Glutamatergic neuron (in vitro differentiated cells): Measurements from ENCODE around the gene METRN. TPM values are rescaled to one million over a fixed set of nuclear protein-coding genes. Genes with fewer than 3 reads are reported as not detected.

Source experiments
- DNase-seq: peaks from one replicate; pipeline ENCODE4 v3.0.0; 2022
- H3K27ac Mint-ChIP-seq: one replicate; pipeline ENCODE4 v1.8.0; 2020; ENCODE audit warnings: mild to moderate bottlenecking, mixed read lengths, inconsistent platforms; ENCODE audit not compliant: unreplicated experiment
- H3K27me3 Mint-ChIP-seq: one replicate; pipeline ENCODE4 v1.8.0; 2020; ENCODE audit warnings: mild to moderate bottlenecking, moderate library complexity, mixed read lengths, inconsistent platforms; ENCODE audit not compliant: unreplicated experiment
- H3K36me3 Mint-ChIP-seq: one replicate; pipeline ENCODE4 v1.8.0; 2020; ENCODE audit warnings: mild to moderate bottlenecking, mixed read lengths, inconsistent platforms; ENCODE audit not compliant: unreplicated experiment
- H3K4me1 Mint-ChIP-seq: one replicate; pipeline ENCODE4 v1.8.0; 2020; ENCODE audit warnings: mild to moderate bottlenecking, low read depth, mixed read lengths, inconsistent platforms; ENCODE audit not compliant: unreplicated experiment
- H3K4me3 Mint-ChIP-seq: one replicate; pipeline ENCODE4 v1.8.0; 2020; ENCODE audit warnings: mild to moderate bottlenecking, mixed read lengths, inconsistent platforms; ENCODE audit not compliant: unreplicated experiment
- H3K9me3 Mint-ChIP-seq: one replicate; pipeline ENCODE4 v1.8.0; 2020; ENCODE audit warnings: mild to moderate bottlenecking, moderate library complexity, mixed read lengths, inconsistent platforms; ENCODE audit not compliant: unreplicated experiment
- total RNA-seq: library from RNA; stranded (reverse); fragmentation: NEBNext Ultra II Directional; extraction: Animal tissue kit (Norgen Biotek cat#: 25700); gene quantifications from one replicate; pipeline ENCODE4 v1.2.1, GENCODE V29; 2021; ENCODE audit not compliant: unreplicated experiment
- TF ChIP-seq, protein P1 (sequence below): fragments of 200-600 bp; sonication (generic); IDR thresholded peaks from one replicate; pipeline ENCODE4 v1.5.0; 2021; ENCODE audit not compliant: partially characterized antibody, unreplicated experiment

Gene METRN
- total RNA-seq, 1 donor from 2014 or later, result 134 TPM

DNA sequence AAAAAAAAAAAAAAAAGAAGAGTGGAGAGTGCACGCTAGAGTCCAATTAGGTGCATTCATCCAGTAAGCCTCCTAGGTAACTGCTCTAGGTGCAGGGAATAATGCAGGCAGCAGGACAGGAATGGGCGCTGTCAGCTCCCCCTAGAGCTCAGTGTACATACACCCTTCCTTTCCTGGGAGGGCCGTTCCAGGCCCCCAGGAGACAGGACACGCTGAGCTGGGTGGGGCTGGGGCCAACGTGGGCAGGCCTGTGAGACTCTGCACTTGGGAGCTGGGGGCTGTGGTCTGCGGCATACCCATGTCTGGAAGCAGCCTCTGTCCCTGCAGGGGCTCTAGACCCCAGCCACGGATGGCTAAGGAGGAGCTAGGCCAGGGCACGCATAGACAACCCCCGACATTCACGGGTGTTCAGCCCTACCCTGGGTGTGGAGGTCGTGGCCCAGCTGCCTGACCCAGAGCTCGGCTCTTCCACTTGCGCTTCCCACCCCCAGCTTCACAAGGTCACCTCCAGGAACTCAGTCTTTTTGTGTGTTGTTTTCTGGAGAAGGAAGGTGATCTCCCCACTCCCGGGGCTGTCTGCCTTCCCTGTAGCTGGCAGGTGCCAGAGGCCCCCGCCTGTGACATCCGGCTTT, 5.0 kb downstream of the METRN start:
- H3K27ac Mint-ChIP-seq, result peak overlapping the region; percentile 99
- TF ChIP-seq, protein P1, sequence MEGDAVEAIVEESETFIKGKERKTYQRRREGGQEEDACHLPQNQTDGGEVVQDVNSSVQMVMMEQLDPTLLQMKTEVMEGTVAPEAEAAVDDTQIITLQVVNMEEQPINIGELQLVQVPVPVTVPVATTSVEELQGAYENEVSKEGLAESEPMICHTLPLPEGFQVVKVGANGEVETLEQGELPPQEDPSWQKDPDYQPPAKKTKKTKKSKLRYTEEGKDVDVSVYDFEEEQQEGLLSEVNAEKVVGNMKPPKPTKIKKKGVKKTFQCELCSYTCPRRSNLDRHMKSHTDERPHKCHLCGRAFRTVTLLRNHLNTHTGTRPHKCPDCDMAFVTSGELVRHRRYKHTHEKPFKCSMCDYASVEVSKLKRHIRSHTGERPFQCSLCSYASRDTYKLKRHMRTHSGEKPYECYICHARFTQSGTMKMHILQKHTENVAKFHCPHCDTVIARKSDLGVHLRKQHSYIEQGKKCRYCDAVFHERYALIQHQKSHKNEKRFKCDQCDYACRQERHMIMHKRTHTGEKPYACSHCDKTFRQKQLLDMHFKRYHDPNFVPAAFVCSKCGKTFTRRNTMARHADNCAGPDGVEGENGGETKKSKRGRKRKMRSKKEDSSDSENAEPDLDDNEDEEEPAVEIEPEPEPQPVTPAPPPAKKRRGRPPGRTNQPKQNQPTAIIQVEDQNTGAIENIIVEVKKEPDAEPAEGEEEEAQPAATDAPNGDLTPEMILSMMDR, result no peak
- peaks cover 15% of the 10 kb centered on the region for H3K27me3 Mint-ChIP-seq
- H3K4me1 Mint-ChIP-seq, result peaks cover 14% of the 10 kb centered on the region
- H3K4me3 Mint-ChIP-seq, result peak overlapping the region; percentile 85
- H3K9me3 Mint-ChIP-seq, result peaks cover 10% of the 10 kb centered on the region
- DNase-seq, result no peak
- no peaks in the 10 kb centered on the region for H3K36me3 Mint-ChIP-seq

DNA sequence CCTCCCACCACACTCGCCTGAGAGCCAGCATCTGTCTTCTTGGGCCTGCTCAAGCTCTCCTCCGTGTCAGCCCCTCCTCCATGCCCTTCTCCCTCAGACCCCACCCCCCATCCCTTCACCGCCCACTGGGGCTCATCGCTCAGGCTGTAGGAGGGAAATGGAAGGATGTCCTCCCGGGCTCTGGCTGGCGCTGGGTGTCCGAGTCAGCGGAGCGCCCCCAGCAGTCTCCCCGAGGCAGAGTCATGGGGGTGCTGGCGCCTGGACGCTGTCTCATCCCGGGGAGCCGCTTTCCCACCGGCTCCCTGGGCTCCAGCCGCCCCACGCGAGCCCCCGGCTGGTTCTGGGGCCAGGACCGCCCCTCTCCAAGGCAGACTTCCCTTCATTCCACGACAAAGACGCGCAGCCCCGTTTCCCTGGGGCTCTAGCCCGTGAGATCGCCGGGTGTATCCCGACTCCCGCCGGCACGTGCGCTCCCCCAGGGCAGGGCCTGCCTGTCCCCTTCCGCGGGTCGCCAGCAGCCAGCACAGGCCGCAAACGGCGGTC, 5.6 kb downstream of the METRN start:
- H3K9me3 Mint-ChIP-seq, result peaks cover 10% of the 10 kb centered on the region
- peaks cover 16% of the 10 kb centered on the region for H3K27me3 Mint-ChIP-seq
- peaks cover 14% of the 10 kb centered on the region for H3K4me1 Mint-ChIP-seq
- peak overlapping the region; percentile 85 for H3K4me3 Mint-ChIP-seq
- TF ChIP-seq, protein P1, result peak; percentile 11
- H3K36me3 Mint-ChIP-seq, result no peaks in the 10 kb centered on the region
- peak; percentile 78 for DNase-seq
- peak overlapping the region; percentile 99 for H3K27ac Mint-ChIP-seq

DNA sequence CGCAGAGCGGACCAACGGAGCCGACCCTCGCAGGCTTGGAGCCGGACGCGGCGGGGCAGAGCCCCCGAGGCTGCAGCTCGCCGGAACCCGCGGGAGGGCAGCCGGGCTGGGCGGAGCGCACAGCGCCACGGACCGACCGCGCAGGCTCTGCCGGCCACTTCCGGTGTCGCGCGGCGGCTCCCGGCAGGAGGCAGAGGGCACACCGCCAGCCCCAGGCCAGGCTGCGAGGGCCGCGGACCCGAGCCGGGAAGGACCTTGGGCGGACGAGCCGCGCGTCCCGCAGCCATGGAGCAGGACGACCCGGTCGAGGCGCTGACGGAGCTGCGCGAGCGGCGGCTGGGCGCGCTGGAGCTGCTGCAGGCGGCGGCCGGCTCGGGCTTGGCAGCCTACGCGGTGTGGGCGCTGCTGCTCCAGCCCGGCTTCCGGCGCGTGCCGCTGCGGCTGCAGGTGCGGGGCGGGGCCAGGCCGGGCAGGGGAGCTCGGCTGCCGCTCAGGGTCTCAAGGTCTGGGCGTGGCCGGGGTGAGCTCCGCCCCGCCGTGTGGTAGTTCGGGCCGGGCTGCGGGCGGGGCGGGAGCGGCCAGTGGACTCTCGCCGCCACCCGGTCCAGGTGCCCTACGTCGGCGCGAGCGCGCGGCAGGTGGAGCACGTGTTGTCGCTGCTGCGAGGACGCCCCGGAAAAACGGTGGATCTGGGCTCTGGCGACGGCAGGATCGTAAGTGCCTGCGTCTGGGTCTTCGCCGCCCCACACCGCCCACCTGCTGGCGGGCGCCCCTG, 6.3 kb downstream of the METRN start, which contains the start of gene ANTKMT:
Gene ANTKMT (plus strand): TSS at position 157 of the 775 bp plus-strand sequence. CDS start 129 bp downstream, at position 286.
- Mint-ChIP-seq H3K4me1 (peaks cover 14% of the 10 kb centered on the region), H3K27ac (peak within 1 kb of the TSS; percentile 99), H3K9me3 (peaks cover 10% of the 10 kb centered on the region), H3K27me3 (peaks cover 19% of the 10 kb centered on the region), H3K4me3 (peak within 1 kb of the TSS; percentile 85), H3K36me3 (no peaks in the 10 kb centered on the region)
- TF ChIP-seq, protein P1, result no peak
- peak; percentile 91 for DNase-seq

DNA sequence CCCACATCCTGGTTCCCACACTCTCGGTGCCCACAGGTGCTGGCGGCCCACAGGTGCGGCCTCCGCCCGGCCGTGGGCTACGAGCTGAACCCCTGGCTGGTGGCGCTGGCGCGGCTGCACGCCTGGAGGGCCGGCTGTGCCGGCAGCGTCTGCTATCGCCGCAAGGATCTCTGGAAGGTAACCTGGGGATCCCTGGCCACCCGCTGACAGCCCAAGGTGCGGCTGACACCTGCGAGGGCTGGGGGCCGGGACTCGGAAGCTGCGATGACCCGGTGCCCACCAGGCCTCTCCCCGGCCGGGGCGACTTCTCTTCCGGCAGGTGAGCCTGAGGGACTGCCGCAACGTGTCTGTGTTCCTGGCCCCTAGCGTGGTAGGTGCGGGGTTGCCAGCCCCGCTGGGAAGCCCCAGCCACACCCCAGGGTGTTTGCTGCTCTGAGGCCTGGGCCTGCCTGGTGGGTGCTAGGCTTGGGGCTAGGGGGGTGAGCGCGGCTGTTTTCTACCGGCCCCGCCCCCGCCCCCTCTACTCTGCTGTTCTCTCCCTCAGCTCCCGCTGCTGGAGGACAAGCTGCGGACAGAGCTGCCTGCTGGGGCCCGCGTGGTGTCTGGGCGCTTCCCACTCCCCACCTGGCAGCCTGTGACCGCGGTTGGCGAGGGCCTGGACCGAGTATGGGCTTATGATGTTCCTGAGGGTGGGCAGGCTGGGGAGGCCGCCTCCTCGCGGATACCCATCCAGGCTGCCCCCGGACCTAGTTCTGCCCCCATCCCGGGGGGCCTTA, 7.0 kb downstream of the METRN start:
- no peak for DNase-seq
- H3K27me3 Mint-ChIP-seq, result peaks cover 18% of the 10 kb centered on the region
- no peak overlapping the region for H3K4me3 Mint-ChIP-seq
- peaks cover 14% of the 10 kb centered on the region for H3K4me1 Mint-ChIP-seq
- no peak overlapping the region for H3K27ac Mint-ChIP-seq
- H3K36me3 Mint-ChIP-seq, result no peaks in the 10 kb centered on the region
- peaks cover 10% of the 10 kb centered on the region for H3K9me3 Mint-ChIP-seq
- TF ChIP-seq, protein P1, result no peak
